ENCODE results near the gene AFF4.

AFF4 gene

GRCh38 chr5:132832612-132833011 lies 130.8 kb downstream of the AFF4 start:
- no peak overlapping the region for H3K4me3 Mint-ChIP-seq
- no peak for ATAC-seq

GRCh38 chr5:132831095-132831860 lies 132.2 kb downstream of the AFF4 start:
- DNase-seq (no peak), ATAC-seq (no peak)
- Mint-ChIP-seq H3K4me3 (peak overlapping the region; percentile 76 to 79), H3K9me3 (no peaks in the 10 kb centered on the region), H3K27ac (peak overlapping the region; percentile 61 to 88), H3K27me3 (peaks cover 59% of the 10 kb centered on the region), H3K4me1 (peaks cover 34% of the 10 kb centered on the region)

More at GRCh38 chr5:132832612-132833011, 130.8 kb downstream of the AFF4 start:
- no peak overlapping the region for H3K27ac Mint-ChIP-seq
- peaks cover 23% of the 10 kb centered on the region for H3K4me1 Mint-ChIP-seq
- no peak for DNase-seq
- H3K27me3 Mint-ChIP-seq: peaks cover 45% of the 10 kb centered on the region
- H3K9me3 Mint-ChIP-seq: no peaks in the 10 kb centered on the region

GRCh38 chr5:132830436-132831094 lies 132.9 kb downstream of the AFF4 start, which contains the start of gene SHROOM1:
SHROOM1 (minus strand) TSS chr5:132830647; CDS start chr5:132826140, 4,507 bp downstream.
- peak; percentile 45 to 47 for DNase-seq
- Mint-ChIP-seq H3K27ac (peak within 1 kb of the TSS; percentile 63 to 93), H3K4me3 (peak within 1 kb of the TSS; percentile 91 to 95), H3K9me3 (no peaks in the 10 kb centered on the region), H3K27me3 (peaks cover 66% of the 10 kb centered on the region), H3K4me1 (peaks cover 39% of the 10 kb centered on the region)
- ATAC-seq: peak; percentile 62

- DNase-seq (peak; percentile 80 to 81), ATAC-seq (peak; percentile 89)
- Mint-ChIP-seq H3K27ac (peak overlapping the region; percentile 63 to 93), H3K4me1 (peaks cover 42% of the 10 kb centered on the region), H3K4me3 (peak overlapping the region; percentile 91 to 95), H3K27me3 (peaks cover 73% of the 10 kb centered on the region), H3K9me3 (no peaks in the 10 kb centered on the region)
These were observed 133.5 kb downstream of the AFF4 start for GRCh38 chr5:132829742-132830435.

GRCh38 chr5:132828846-132829494 lies 134.5 kb downstream of the AFF4 start:
- H3K4me1 Mint-ChIP-seq: peaks cover 50% of the 10 kb centered on the region
- H3K9me3 Mint-ChIP-seq: no peaks in the 10 kb centered on the region
- ATAC-seq: no peak
- H3K27ac Mint-ChIP-seq: no peak overlapping the region
- H3K4me3 Mint-ChIP-seq: peak overlapping the region; percentile 91 to 95
- peaks cover 82% of the 10 kb centered on the region for H3K27me3 Mint-ChIP-seq
- DNase-seq: no peak

GRCh38 chr5:132827943-132828673 lies 135.3 kb downstream of the AFF4 start:
- H3K4me1 Mint-ChIP-seq: peaks cover 59% of the 10 kb centered on the region
- no peak overlapping the region for H3K27ac Mint-ChIP-seq
- H3K4me3 Mint-ChIP-seq: no peak overlapping the region
- H3K9me3 Mint-ChIP-seq: no peaks in the 10 kb centered on the region
- H3K27me3 Mint-ChIP-seq: peaks cover 89% of the 10 kb centered on the region
- no peak for DNase-seq
- ATAC-seq: no peak

- Mint-ChIP-seq H3K9me3 (no peaks in the 10 kb centered on the region), H3K4me1 (peaks cover 62% of the 10 kb centered on the region), H3K27ac (no peak overlapping the region), H3K4me3 (peak overlapping the region; percentile 67 to 73), H3K27me3 (peaks cover 95% of the 10 kb centered on the region)
- no peak for ATAC-seq
- DNase-seq: no peak
These were observed 136.9 kb downstream of the AFF4 start for GRCh38 chr5:132826424-132827082.

- peaks cover 56% of the 10 kb centered on the region for H3K4me1 Mint-ChIP-seq
- H3K9me3 Mint-ChIP-seq: no peaks in the 10 kb centered on the region
- DNase-seq (no peak), ATAC-seq (peak; percentile 48)
- H3K27ac Mint-ChIP-seq: no peak overlapping the region
- H3K27me3 Mint-ChIP-seq: peaks cover 93% of the 10 kb centered on the region
- H3K4me3 Mint-ChIP-seq: peak overlapping the region; percentile 67 to 73
These were observed 137.5 kb downstream of the AFF4 start for GRCh38 chr5:132825834-132826391.
